ENCODE results near the gene ACAD8.

Gene ACAD8

GRCh38 chr11:134235399-134235798 lies 18.0 kb upstream of the ACAD8 start:
- no peak overlapping the region for H2BK15ac ChIP-seq (replicated peaks; ENCODE audit: low read depth)
- no peak for DNase-seq
- H4K5ac ChIP-seq (ENCODE audit: low read length) = no peak overlapping the region
- no peak overlapping the region for H4K8ac ChIP-seq (ENCODE audit: low read depth, low read length)
- H2AK5ac ChIP-seq (ENCODE audit: low read length) = no peak overlapping the region
- WGBS (ENCODE audit: extremely low coverage, insufficient coverage, low lambda C conversion rate) = no CpG with 5 or more reads among the region's 3 CpGs
- H3K79me1 ChIP-seq (ENCODE audit: low read length) = peaks cover 5% of the 10 kb centered on the region
- no peak overlapping the region for H3K4me3 ChIP-seq (ENCODE audit: low read length)
- H3K9ac ChIP-seq (ENCODE audit: low read length) = no peak overlapping the region
- H3K4me2 ChIP-seq (ENCODE audit: low read length) = no peak overlapping the region
- no peak overlapping the region for H3K27ac ChIP-seq (ENCODE audit: low read depth, low read length)
- no peak overlapping the region for H3K18ac ChIP-seq (ENCODE audit: low read length)
- H2BK5ac ChIP-seq (ENCODE audit: low read length) = no peak overlapping the region
- no peak overlapping the region for H3K23ac ChIP-seq (ENCODE audit: low read length)
- H3K56ac ChIP-seq (ENCODE audit: low read length) = no peak overlapping the region
- H3K4me1 ChIP-seq (ENCODE audit: control insufficient read depth, low read depth, low read length) = peaks cover 2% of the 10 kb centered on the region
- H3K36me3 ChIP-seq (ENCODE audit: control insufficient read depth, insufficient read depth, low read length) = no peaks in the 10 kb centered on the region
- H3K27me3 ChIP-seq (ENCODE audit: insufficient read depth, low read length, poor library complexity) = no peaks in the 10 kb centered on the region
- peaks cover under 1% of the 10 kb centered on the region for H3K79me2 ChIP-seq (ENCODE audit: control insufficient read depth, insufficient read depth, low read length)
- no peak overlapping the region for H3K4ac ChIP-seq (ENCODE audit: low read depth, low read length)
- no peak overlapping the region for H2BK120ac ChIP-seq (ENCODE audit: low read depth, low read length)

- peak; percentile 88 for DNase-seq
- H3K4ac ChIP-seq (ENCODE audit: low read depth, low read length) = no peak overlapping the region
- no peak overlapping the region for H2BK15ac ChIP-seq (replicated peaks; ENCODE audit: low read depth)
- H3K56ac ChIP-seq (ENCODE audit: low read length) = no peak overlapping the region
- H2BK5ac ChIP-seq (ENCODE audit: low read length) = no peak overlapping the region
- peaks cover 2% of the 10 kb centered on the region for H3K4me1 ChIP-seq (ENCODE audit: control insufficient read depth, low read depth, low read length)
- no peaks in the 10 kb centered on the region for H3K27me3 ChIP-seq (ENCODE audit: insufficient read depth, low read length, poor library complexity)
- no peaks in the 10 kb centered on the region for H3K79me2 ChIP-seq (ENCODE audit: control insufficient read depth, insufficient read depth, low read length)
- 100% methylated on average over 1 of the region's 7 CpGs for WGBS (ENCODE audit: extremely low coverage, insufficient coverage, low lambda C conversion rate)
- H4K5ac ChIP-seq (ENCODE audit: low read length) = no peak overlapping the region
- no peak overlapping the region for H2BK120ac ChIP-seq (ENCODE audit: low read depth, low read length)
- no peak overlapping the region for H3K4me3 ChIP-seq (ENCODE audit: low read length)
- H3K36me3 ChIP-seq (ENCODE audit: control insufficient read depth, insufficient read depth, low read length) = no peaks in the 10 kb centered on the region
- no peak overlapping the region for H3K27ac ChIP-seq (ENCODE audit: low read depth, low read length)
- H3K4me2 ChIP-seq (ENCODE audit: low read length) = no peak overlapping the region
- H4K8ac ChIP-seq (ENCODE audit: low read depth, low read length) = no peak overlapping the region
- no peak overlapping the region for H3K23ac ChIP-seq (ENCODE audit: low read length)
- no peak overlapping the region for H3K18ac ChIP-seq (ENCODE audit: low read length)
- H3K79me1 ChIP-seq (ENCODE audit: low read length) = peaks cover 3% of the 10 kb centered on the region
- H2AK5ac ChIP-seq (ENCODE audit: low read length) = no peak overlapping the region
- no peak overlapping the region for H3K9ac ChIP-seq (ENCODE audit: low read length)
These were observed 16.4 kb upstream of the ACAD8 start for GRCh38 chr11:134236834-134237556.

GRCh38 chr11:134237557-134237922 lies 15.8 kb upstream of the ACAD8 start:
- H3K79me2 ChIP-seq (ENCODE audit: control insufficient read depth, insufficient read depth, low read length) = no peaks in the 10 kb centered on the region
- no peak overlapping the region for H3K56ac ChIP-seq (ENCODE audit: low read length)
- H3K36me3 ChIP-seq (ENCODE audit: control insufficient read depth, insufficient read depth, low read length) = no peaks in the 10 kb centered on the region
- no CpG with 5 or more reads among the region's 11 CpGs for WGBS (ENCODE audit: extremely low coverage, insufficient coverage, low lambda C conversion rate)
- no peak for DNase-seq
- no peak overlapping the region for H3K4me3 ChIP-seq (ENCODE audit: low read length)
- no peaks in the 10 kb centered on the region for H3K27me3 ChIP-seq (ENCODE audit: insufficient read depth, low read length, poor library complexity)
- H4K8ac ChIP-seq (ENCODE audit: low read depth, low read length) = no peak overlapping the region
- H3K9ac ChIP-seq (ENCODE audit: low read length) = no peak overlapping the region
- no peak overlapping the region for H2AK5ac ChIP-seq (ENCODE audit: low read length)
- no peak overlapping the region for H3K27ac ChIP-seq (ENCODE audit: low read depth, low read length)
- no peak overlapping the region for H4K5ac ChIP-seq (ENCODE audit: low read length)
- H3K79me1 ChIP-seq (ENCODE audit: low read length) = no peaks in the 10 kb centered on the region
- no peak overlapping the region for H2BK5ac ChIP-seq (ENCODE audit: low read length)
- H3K23ac ChIP-seq (ENCODE audit: low read length) = no peak overlapping the region
- H2BK120ac ChIP-seq (ENCODE audit: low read depth, low read length) = no peak overlapping the region
- H3K4ac ChIP-seq (ENCODE audit: low read depth, low read length) = no peak overlapping the region
- H3K4me2 ChIP-seq (ENCODE audit: low read length) = no peak overlapping the region
- no peak overlapping the region for H2BK15ac ChIP-seq (replicated peaks; ENCODE audit: low read depth)
- H3K18ac ChIP-seq (ENCODE audit: low read length) = no peak overlapping the region
- H3K4me1 ChIP-seq (ENCODE audit: control insufficient read depth, low read depth, low read length) = peaks cover 2% of the 10 kb centered on the region

- Histone ChIP-seq H3K4me3 (ENCODE audit: low read length) (no peak overlapping the region), H2AK5ac (ENCODE audit: low read length) (no peak overlapping the region), H2BK120ac (ENCODE audit: low read depth, low read length) (no peak overlapping the region), H3K79me1 (ENCODE audit: low read length) (no peaks in the 10 kb centered on the region), H3K18ac (ENCODE audit: low read length) (no peak overlapping the region), H3K4ac (ENCODE audit: low read depth, low read length) (no peak overlapping the region), H4K8ac (ENCODE audit: low read depth, low read length) (no peak overlapping the region), H3K9ac (ENCODE audit: low read length) (no peak overlapping the region), H3K36me3 (ENCODE audit: control insufficient read depth, insufficient read depth, low read length) (peaks cover 3% of the 10 kb centered on the region), H3K56ac (ENCODE audit: low read length) (no peak overlapping the region), H3K23ac (ENCODE audit: low read length) (no peak overlapping the region), H3K4me2 (ENCODE audit: low read length) (no peak overlapping the region), H2BK5ac (ENCODE audit: low read length) (no peak overlapping the region), H3K4me1 (ENCODE audit: control insufficient read depth, low read depth, low read length) (peaks cover 2% of the 10 kb centered on the region), H2BK15ac (replicated peaks; ENCODE audit: low read depth) (no peak overlapping the region), H3K27me3 (ENCODE audit: insufficient read depth, low read length, poor library complexity) (no peaks in the 10 kb centered on the region), H3K27ac (ENCODE audit: low read depth, low read length) (no peak overlapping the region), H4K5ac (ENCODE audit: low read length) (no peak overlapping the region), H3K79me2 (ENCODE audit: control insufficient read depth, insufficient read depth, low read length) (no peaks in the 10 kb centered on the region)
- WGBS (ENCODE audit: extremely low coverage, insufficient coverage, low lambda C conversion rate) = no CpG with 5 or more reads among the region's 5 CpGs
- no peak for DNase-seq
These were observed 14.4 kb upstream of the ACAD8 start for GRCh38 chr11:134238956-134239355.

GRCh38 chr11:134240592-134240991 lies 12.8 kb upstream of the ACAD8 start:
- Histone ChIP-seq H3K79me1 (ENCODE audit: low read length) (no peaks in the 10 kb centered on the region), H3K27ac (ENCODE audit: low read depth, low read length) (no peak overlapping the region), H3K4me2 (ENCODE audit: low read length) (no peak overlapping the region), H3K9ac (ENCODE audit: low read length) (no peak overlapping the region), H3K4me1 (ENCODE audit: control insufficient read depth, low read depth, low read length) (peaks cover 2% of the 10 kb centered on the region), H2AK5ac (ENCODE audit: low read length) (no peak overlapping the region), H3K56ac (ENCODE audit: low read length) (no peak overlapping the region), H4K8ac (ENCODE audit: low read depth, low read length) (no peak overlapping the region), H2BK5ac (ENCODE audit: low read length) (no peak overlapping the region), H3K36me3 (ENCODE audit: control insufficient read depth, insufficient read depth, low read length) (peaks cover 3% of the 10 kb centered on the region), H2BK15ac (replicated peaks; ENCODE audit: low read depth) (no peak overlapping the region), H3K27me3 (ENCODE audit: insufficient read depth, low read length, poor library complexity) (no peaks in the 10 kb centered on the region), H3K18ac (ENCODE audit: low read length) (no peak overlapping the region), H3K79me2 (ENCODE audit: control insufficient read depth, insufficient read depth, low read length) (no peaks in the 10 kb centered on the region), H3K4me3 (ENCODE audit: low read length) (no peak overlapping the region), H3K4ac (ENCODE audit: low read depth, low read length) (no peak overlapping the region), H3K23ac (ENCODE audit: low read length) (no peak overlapping the region), H4K5ac (ENCODE audit: low read length) (no peak overlapping the region), H2BK120ac (ENCODE audit: low read depth, low read length) (no peak overlapping the region)
- DNase-seq = no peak
- no CpG with 5 or more reads among the region's 6 CpGs for WGBS (ENCODE audit: extremely low coverage, insufficient coverage, low lambda C conversion rate)

- peaks cover under 1% of the 10 kb centered on the region for H3K4me1 ChIP-seq (ENCODE audit: control insufficient read depth, low read depth, low read length)
- no peak overlapping the region for H3K23ac ChIP-seq (ENCODE audit: low read length)
- no peaks in the 10 kb centered on the region for H3K79me1 ChIP-seq (ENCODE audit: low read length)
- H4K8ac ChIP-seq (ENCODE audit: low read depth, low read length) = no peak overlapping the region
- no peak overlapping the region for H3K4ac ChIP-seq (ENCODE audit: low read depth, low read length)
- no peak overlapping the region for H2AK5ac ChIP-seq (ENCODE audit: low read length)
- H4K5ac ChIP-seq (ENCODE audit: low read length) = no peak overlapping the region
- H2BK5ac ChIP-seq (ENCODE audit: low read length) = no peak overlapping the region
- peaks cover 3% of the 10 kb centered on the region for H3K36me3 ChIP-seq (ENCODE audit: control insufficient read depth, insufficient read depth, low read length)
- no peaks in the 10 kb centered on the region for H3K27me3 ChIP-seq (ENCODE audit: insufficient read depth, low read length, poor library complexity)
- H3K18ac ChIP-seq (ENCODE audit: low read length) = no peak overlapping the region
- H3K4me2 ChIP-seq (ENCODE audit: low read length) = no peak overlapping the region
- no peak overlapping the region for H3K9ac ChIP-seq (ENCODE audit: low read length)
- H3K79me2 ChIP-seq (ENCODE audit: control insufficient read depth, insufficient read depth, low read length) = no peaks in the 10 kb centered on the region
- no peak for DNase-seq
- H3K56ac ChIP-seq (ENCODE audit: low read length) = no peak overlapping the region
- no peak overlapping the region for H2BK120ac ChIP-seq (ENCODE audit: low read depth, low read length)
- no CpG with 5 or more reads among the region's 9 CpGs for WGBS (ENCODE audit: extremely low coverage, insufficient coverage, low lambda C conversion rate)
- no peak overlapping the region for H2BK15ac ChIP-seq (replicated peaks; ENCODE audit: low read depth)
- H3K27ac ChIP-seq (ENCODE audit: low read depth, low read length) = no peak overlapping the region
- H3K4me3 ChIP-seq (ENCODE audit: low read length) = no peak overlapping the region
These were observed 11.0 kb upstream of the ACAD8 start for GRCh38 chr11:134242376-134242775.

Data from mesendoderm (in vitro differentiated cells).